ENCODE measurements around the gene TAF9.

The TAF9 gene

DNA sequence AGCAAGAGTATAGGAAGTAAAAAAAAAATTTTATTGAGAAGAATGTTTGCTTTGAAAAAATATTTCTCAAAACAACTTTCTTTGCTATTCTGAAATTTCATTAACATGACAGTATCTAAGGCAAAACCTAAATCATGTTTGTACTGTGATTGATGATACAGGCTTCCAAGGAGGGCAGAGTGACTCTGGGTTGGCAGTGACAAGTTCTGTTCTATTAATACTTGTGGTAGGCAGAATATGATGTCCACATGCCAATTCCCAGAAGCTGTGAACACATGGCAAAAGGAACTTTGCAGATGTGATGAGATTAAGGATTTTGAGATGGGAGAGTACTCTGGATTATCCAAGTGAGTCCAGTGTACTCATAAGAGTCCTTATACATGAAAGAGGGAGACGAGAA lies 53.3 kb downstream of the TAF9 start:
- H3K4me1 Mint-ChIP-seq (ENCODE audit: low read depth): no peaks in the 10 kb centered on the region
- H3K36me3 Mint-ChIP-seq (ENCODE audit: low read depth): peaks cover 37% of the 10 kb centered on the region
- H3K4me3 Mint-ChIP-seq: no peak overlapping the region
- H3K27me3 Mint-ChIP-seq: no peaks in the 10 kb centered on the region
- H3K27ac Mint-ChIP-seq: no peak overlapping the region
- no peaks in the 10 kb centered on the region for H3K9me3 Mint-ChIP-seq

All from stimulated activated naive CD8-positive, alpha-beta T cell treated with anti-CD3 and anti-CD28 coated beads, Interleukin-15, Interleukin-2, amounts not matched to agents 100 ng/mL and 50 ng/mL, for 24 hours (primary cell).